HG03460 (cell line): ENCODE measurements around the gene OR51T1.
"Not testable (repeated sequence)": the region's sequence is repeated elsewhere in the genome, so short reads cannot be mapped to it uniquely, and the experiment has no call there.

Experiments
- ATAC-seq: cut with Tn5 transposase; IDR thresholded peaks from one replicate; pipeline ENCODE4 v1.9.1; 2021; ENCODE audit not compliant: unreplicated experiment

The OR51T1 gene

GRCh38 chr11:4881860-4882500 lies at the start of gene OR51T1:
OR51T1 (plus strand) TSS chr11:4881900; CDS start chr11:4881900, 0 bp downstream.
- no peak for ATAC-seq

DNA sequence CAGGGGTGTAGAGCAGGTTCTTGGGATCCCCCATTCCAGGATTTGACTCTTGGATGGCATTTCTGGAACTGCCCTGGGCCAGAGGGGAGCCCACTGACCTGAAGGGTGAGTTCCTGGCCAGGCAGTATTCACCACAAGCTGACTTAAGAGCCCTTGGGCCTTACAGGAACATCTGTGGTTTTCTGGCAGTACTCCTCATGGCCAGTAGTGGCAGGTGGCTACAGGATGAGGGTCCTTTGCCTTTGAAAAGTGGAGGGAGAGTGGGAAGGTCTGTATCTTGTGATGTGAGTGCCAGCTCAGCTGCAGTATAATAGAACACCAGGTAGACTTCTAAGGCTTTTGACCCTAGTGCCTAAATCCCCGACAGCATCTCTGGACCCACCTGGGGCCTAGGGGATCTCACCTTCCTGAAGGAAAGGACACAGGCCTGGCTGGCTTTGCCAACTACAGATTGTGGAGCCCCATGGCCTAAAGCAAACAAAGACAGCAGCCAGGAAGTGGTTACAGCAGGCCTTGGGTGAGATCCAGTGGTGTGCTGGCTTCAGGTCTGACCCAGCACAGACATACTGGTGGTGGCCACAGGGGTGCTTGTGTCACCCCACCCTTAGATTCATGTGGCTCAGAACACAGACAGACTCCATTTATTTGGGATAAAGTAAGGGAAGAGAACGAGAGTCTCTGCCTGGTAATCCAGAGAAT lies 41.7 kb upstream of the OR51T1 start:
- ATAC-seq, result no peak

DNA sequence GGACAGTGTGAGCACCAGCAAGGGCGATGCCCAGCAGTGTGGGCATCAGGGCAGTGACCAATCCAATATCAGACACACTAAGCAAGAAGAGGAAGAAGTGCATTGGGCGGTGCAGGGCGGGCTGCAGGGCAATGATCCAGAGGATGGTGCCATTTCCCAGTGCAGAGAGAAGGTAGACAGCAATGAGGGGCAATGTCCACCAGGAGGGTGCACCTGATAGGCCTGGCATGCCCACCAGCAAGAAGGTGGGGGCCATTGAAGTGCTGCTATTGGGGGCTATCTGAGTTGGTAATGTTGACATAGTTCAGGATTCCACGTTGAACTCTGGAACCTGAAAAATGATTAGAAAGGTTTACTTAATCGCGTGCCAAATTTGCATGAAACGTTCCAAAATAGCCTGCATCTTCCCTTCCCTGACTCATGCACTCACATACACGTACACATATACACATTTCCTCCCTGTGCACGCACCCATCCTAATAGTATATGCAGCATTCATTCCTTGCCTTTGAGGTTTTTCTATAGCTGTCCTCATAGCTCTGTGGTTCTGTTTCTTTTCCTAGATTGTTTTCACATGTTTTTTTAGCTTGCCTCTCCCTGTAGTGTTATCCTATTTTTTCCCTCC lies 32.7 kb upstream of the OR51T1 start, which contains the start of gene OR51S1:
Gene OR51S1, minus strand, starts transcription at position 301 of the 625 bp plus-strand sequence. Its CDS starts 0 bp downstream, at position 301.
- ATAC-seq, result no peak

GRCh38 chr11:4851033-4851432 lies 30.7 kb upstream of the OR51T1 start:
- no peak for ATAC-seq

- not testable (repeated sequence) for ATAC-seq
Measured at GRCh38 chr11:4854286-4854685, 27.4 kb upstream of the OR51T1 start.

GRCh38 chr11:4862447-4863236 lies 19.1 kb upstream of the OR51T1 start:
- ATAC-seq, result no peak

- no peak for ATAC-seq
Measured at GRCh38 chr11:4863876-4864275, 17.8 kb upstream of the OR51T1 start.

DNA sequence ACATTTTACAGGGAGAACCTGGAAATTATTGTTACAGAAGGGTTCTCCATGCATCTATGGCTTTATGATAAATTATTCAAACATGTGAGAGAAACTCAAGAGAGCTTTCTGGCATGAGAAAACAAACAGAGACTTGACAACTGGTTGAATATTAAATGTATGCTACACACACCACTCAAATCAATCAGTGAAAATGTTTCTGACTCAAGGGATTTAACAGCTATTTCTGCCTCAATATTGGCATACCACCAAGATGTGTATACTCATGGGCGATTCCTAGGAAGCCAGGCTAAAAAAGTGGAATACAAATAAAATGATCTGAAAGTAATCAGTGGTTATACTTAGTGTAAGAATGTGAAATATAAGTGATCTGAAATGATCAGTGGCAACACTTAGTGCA lies 15.8 kb upstream of the OR51T1 start:
- no peak for ATAC-seq

GRCh38 chr11:4881188-4881587 lies 512 bp upstream of the OR51T1 start:
- no peak for ATAC-seq

DNA sequence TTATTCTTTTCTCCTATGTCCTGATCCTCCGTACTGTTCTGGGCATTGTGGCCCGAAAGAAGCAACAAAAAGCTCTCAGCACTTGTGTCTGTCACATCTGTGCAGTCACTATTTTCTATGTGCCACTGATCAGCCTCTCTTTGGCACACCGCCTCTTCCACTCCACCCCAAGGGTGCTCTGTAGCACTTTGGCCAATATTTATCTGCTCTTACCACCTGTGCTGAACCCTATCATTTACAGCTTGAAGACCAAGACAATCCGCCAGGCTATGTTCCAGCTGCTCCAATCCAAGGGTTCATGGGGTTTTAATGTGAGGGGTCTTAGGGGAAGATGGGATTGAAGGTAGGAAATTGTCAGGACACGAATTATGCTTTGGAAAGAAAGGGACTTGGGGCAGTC lies 843 bp downstream of the OR51T1 start:
- no peak for ATAC-seq

DNA sequence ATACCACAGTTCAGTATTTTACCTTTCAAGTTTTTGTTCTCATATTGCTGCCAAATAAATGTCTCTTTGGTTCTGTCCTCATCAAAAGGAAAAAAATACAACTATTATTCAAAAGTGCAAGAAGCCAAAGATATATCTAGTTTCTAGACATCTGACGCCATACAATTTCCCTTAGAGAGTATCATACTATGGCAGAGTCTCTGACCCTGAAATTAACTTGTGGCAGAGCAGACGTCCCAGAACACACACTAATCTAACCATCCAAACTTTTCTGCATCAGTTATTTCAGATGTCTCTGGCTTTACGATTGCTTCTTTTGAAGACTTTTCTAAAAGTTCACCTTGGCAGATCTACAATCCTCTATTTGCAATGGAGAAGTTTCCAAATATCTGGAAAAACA lies 2.7 kb downstream of the OR51T1 start:
- no peak for ATAC-seq

- no peak for ATAC-seq
Measured at GRCh38 chr11:4886186-4886585, 4.5 kb downstream of the OR51T1 start.

DNA sequence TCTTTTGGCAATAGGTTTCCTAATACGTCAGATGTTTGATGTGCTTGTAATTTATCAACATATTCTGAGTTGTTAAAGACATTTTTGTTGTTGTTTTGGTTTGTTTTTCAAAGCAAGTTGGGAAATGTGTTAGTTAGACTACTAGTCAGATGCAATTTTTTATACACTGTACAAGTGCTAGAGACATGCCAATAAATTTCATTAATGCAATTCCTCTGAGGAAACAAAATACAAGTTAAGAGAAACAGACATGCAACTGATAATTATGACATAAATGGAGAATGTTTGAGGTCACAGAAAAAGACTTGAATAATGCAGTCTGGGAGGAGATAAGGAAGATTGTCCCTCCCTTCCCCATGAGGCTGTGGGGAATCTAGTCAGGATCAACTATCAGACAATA lies 5.9 kb downstream of the OR51T1 start:
- ATAC-seq, result no peak

- no peak for ATAC-seq
Measured at GRCh38 chr11:4890279-4890678, 8.6 kb downstream of the OR51T1 start.

- ATAC-seq, result no peak
Measured at GRCh38 chr11:4891996-4892640, 10.4 kb downstream of the OR51T1 start.

DNA sequence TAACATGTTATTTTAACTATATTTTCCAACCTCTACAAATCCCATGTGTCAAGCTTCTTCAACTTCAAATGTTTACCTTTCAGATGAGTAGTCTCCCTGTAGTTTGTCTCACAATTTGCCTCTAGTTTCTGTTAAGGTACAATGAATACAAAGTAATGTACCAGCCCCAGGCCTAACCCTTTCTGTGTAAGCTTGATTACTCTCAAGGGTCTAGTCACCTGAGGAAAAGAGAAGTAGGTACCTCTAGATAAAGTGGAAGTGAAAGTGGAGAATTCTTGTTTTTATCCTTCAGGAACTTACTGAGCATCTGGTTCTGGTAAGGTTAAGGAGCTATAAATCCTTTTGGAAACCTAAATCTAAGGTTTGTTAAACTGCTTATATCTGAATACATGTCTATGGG lies 21.8 kb downstream of the OR51T1 start, which contains the start of gene OR51A7:
Gene OR51A7, plus strand, starts transcription at position 300 of the 400 bp plus-strand sequence. CDS start 3,587 bp downstream, outside the sequence.
- no peak for ATAC-seq

DNA sequence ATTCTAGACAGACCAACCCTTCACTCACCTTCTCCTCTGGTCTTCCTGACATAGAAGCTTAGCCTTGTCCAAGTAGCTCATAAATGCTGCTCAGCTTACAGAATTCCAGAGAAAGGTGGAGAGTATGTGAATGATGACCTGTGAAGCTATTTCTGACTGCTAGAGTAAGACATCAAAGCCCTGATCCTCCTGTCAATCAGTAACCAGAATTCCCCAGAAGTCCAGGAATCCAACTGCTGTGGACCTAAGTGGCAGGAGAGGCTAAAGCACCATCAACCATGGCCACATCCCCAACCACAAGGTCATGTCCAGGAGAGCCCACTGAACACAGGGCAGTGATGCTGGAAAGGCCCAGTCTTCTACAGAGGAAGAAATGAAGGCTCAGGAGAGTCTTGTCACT lies 34.9 kb downstream of the OR51T1 start:
- ATAC-seq, result no peak

GRCh38 chr11:4919250-4919649 lies 37.5 kb downstream of the OR51T1 start, which contains the start of gene OR51G2:
OR51G2 (minus strand) TSS chr11:4919350; CDS start chr11:4915663, 3,687 bp downstream.
- no peak for ATAC-seq

DNA sequence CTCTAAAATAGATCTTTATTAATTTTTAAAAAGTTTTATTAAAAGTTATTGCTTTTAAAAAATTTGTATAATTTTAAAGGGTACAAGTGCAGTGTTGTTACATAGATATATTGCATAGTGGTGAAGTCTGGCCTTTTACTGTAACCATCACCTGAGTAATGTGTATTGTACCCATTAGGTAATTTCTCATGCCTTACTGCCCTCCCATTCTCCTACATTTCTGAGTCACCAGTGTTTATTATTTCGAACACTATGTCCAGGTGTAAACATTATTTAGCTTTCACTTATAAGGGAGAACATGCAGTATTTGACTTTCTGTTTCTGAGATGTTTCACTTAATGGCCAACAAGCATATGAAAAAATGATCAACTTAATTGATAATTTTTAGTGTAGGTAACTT lies 40.1 kb downstream of the OR51T1 start:
- ATAC-seq, result no peak

GRCh38 chr11:4922304-4922703 lies 40.6 kb downstream of the OR51T1 start:
- no peak for ATAC-seq

GRCh38 chr11:4924239-4924638 lies 42.5 kb downstream of the OR51T1 start, which contains the start of gene OR51G1:
OR51G1 (minus strand) TSS chr11:4924339; CDS start chr11:4924339, 0 bp downstream.
- no peak for ATAC-seq
